ENCODE data around the gene CCL25. TPM values are rescaled to one million over a fixed set of nuclear protein-coding genes. Genes with fewer than 3 reads are reported as not detected.

CCL25 gene
- polyA plus RNA-seq, 1 of the 3 experiments (the other 2 are of a cell fraction), result not detected

DNA sequence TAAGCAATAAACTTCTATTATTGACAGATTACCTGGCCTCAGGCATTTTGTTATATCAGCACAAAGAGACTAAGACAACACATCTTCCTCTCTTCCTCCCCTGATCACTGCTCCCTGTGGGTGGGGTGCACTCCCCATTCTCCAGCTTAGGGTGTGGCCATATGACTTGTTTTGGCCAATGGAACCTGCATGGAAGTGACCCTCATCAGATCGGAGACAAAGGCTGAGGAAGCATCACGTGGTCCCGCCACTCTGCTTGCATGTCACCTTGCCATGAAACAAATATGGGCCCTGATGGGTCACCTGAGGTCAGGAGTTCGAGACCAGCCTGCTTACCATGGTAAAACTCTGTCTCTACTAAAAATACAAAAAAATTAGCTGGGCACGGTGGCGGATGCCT is 13.7 kb upstream of the CCL25 start (continued):
- TF ChIP-seq USF2 (IDR thresholded peaks at IDR 0.05; ENCODE audit: borderline replicate concordance, low read depth, low read length) (no peak), USF1 (IDR thresholded peaks at IDR 0.05; ENCODE audit: borderline replicate concordance, low read depth) (no peak)

DNA sequence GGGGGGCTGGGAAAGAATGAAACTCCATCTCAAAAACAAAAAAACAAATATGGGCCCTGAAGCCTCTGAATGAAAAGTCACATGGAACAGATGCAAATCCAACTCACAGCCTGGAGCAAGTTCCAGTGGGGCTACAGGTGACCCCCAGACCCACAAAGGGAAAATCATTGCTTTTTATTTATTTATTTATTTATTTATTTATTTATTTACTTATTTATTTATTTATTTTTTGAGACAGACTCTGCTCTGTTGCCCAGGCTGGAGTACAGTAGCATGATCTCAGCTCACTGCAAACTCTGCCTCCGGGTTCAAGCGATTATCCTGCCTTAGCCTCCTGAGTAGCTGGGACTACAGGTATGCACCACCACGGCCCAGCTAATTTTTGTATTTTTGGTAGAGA is 13.3 kb upstream of the CCL25 start:
- Histone ChIP-seq H3K79me2 (ENCODE audit: insufficient read depth) (no peaks in the 10 kb centered on the region), H3K9me3 (no peaks in the 10 kb centered on the region), H4K20me1 (ENCODE audit: insufficient read depth) (no peaks in the 10 kb centered on the region), H3K9me2 (no peaks in the 10 kb centered on the region), H3K4me1 (ENCODE audit: control insufficient read depth in 1 of 2, insufficient read depth in 2 of 2, low read depth in 1 of 2, low read length in 1 of 2) (no peaks in the 10 kb centered on the region), H2AFZ (ENCODE audit: low read depth) (no peak overlapping the region), H3K27me3 (ENCODE audit: insufficient read depth) (peaks cover 8% of the 10 kb centered on the region; the same call in 1 of the 2 replicates), H3K4me3 (ENCODE audit: low read depth in 2 of 2, low read length in 1 of 2) (no peak overlapping the region), H3K27ac (ENCODE audit: low read depth in 2 of 2, low read length in 1 of 2) (no peak overlapping the region), H3K36me3 (replicated peaks in 1 of 2; ENCODE audit: control insufficient read depth in 1 of 2, insufficient read depth in 2 of 2, low read length in 1 of 2) (no peaks in the 10 kb centered on the region), H3K4me2 (no peak overlapping the region), H3K9ac (no peak overlapping the region), H3F3A (replicated peaks; ENCODE audit: insufficient read depth) (no peaks in the 10 kb centered on the region)
- CTCF ChIA-PET, result interaction anchor here (0.6 to 1.3 kb wide), 2 partner anchors 37 to 156 kb away, joined by 3 to 4 read pairs; no protein-coding TSS in a partner anchor
- DNase-seq, result no peak
- POLR2A ChIA-PET, result no interaction called here
- 90% methylated on average over 3 of the region's 3 CpGs for WGBS (ENCODE audit: low lambda C conversion rate)
- TF ChIP-seq ELF1 (IDR thresholded peaks at IDR 0.05) (no peak), MXI1 (IDR thresholded peaks at IDR 0.05; ENCODE audit: low read depth, low read length) (no peak), RFX5 (IDR thresholded peaks at IDR 0.05; ENCODE audit: low read length) (no peak), SIN3A (IDR thresholded peaks at IDR 0.05; ENCODE audit: borderline replicate concordance, low read depth, low read length) (no peak), GABPA (IDR thresholded peaks at IDR 0.05; ENCODE audit: low read depth) (no peak), RXRA (IDR thresholded peaks at IDR 0.05; ENCODE audit: borderline replicate concordance, low read depth) (no peak), FOXM1 (IDR thresholded peaks at IDR 0.05; ENCODE audit: low read depth) (no peak), TAF1 (IDR thresholded peaks at IDR 0.05; ENCODE audit: borderline replicate concordance, low read depth, low read length) (no peak), TCF12 (IDR thresholded peaks at IDR 0.05) (no peak), GATA2 (CRISPR knock-in tag; IDR thresholded peaks at IDR 0.05) (no peak), MEF2A (IDR thresholded peaks at IDR 0.05; ENCODE audit: borderline replicate concordance, low read depth) (no peak), TEAD4 (IDR thresholded peaks at IDR 0.05; ENCODE audit: borderline replicate concordance, insufficient read depth) (no peak), FOSL2 (IDR thresholded peaks at IDR 0.05; ENCODE audit: borderline replicate concordance, low read depth) (no peak), NFIC (IDR thresholded peaks at IDR 0.05; ENCODE audit: borderline replicate concordance) (no peak), EZH2phosphoT487 (IDR thresholded peaks at IDR 0.05; ENCODE audit: borderline replicate concordance, low read depth) (no peak), CTCF (IDR thresholded peaks at IDR 0.05) (no peak), YY1 (IDR thresholded peaks at IDR 0.05; ENCODE audit: low read depth) (no peak)
- TF ChIP-seq, protein P1, sequence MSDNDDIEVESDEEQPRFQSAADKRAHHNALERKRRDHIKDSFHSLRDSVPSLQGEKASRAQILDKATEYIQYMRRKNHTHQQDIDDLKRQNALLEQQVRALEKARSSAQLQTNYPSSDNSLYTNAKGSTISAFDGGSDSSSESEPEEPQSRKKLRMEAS (IDR thresholded peaks at IDR 0.05; ENCODE audit: low read depth), result no peak
- TF ChIP-seq, protein P2, sequence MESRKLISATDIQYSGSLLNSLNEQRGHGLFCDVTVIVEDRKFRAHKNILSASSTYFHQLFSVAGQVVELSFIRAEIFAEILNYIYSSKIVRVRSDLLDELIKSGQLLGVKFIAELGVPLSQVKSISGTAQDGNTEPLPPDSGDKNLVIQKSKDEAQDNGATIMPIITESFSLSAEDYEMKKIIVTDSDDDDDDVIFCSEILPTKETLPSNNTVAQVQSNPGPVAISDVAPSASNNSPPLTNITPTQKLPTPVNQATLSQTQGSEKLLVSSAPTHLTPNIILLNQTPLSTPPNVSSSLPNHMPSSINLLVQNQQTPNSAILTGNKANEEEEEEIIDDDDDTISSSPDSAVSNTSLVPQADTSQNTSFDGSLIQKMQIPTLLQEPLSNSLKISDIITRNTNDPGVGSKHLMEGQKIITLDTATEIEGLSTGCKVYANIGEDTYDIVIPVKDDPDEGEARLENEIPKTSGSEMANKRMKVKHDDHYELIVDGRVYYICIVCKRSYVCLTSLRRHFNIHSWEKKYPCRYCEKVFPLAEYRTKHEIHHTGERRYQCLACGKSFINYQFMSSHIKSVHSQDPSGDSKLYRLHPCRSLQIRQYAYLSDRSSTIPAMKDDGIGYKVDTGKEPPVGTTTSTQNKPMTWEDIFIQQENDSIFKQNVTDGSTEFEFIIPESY (IDR thresholded peaks at IDR 0.05; ENCODE audit: borderline replicate concordance, low read depth), result no peak

All from SK-N-SH (cell line).